Measurements from ENCODE around the gene MMP23B.
"Not testable (repeated sequence)": the region's sequence is repeated elsewhere in the genome, so short reads cannot be mapped to it uniquely, and the experiment has no call there.

Gene MMP23B

GRCh38 chr1:1631782-1632420 lies at the start of gene MMP23B:
Gene MMP23B, plus strand, starts transcription at chr1:1632173. Its CDS starts 46 bp downstream, at chr1:1632219.
- DNase-seq: no peak

DNA sequence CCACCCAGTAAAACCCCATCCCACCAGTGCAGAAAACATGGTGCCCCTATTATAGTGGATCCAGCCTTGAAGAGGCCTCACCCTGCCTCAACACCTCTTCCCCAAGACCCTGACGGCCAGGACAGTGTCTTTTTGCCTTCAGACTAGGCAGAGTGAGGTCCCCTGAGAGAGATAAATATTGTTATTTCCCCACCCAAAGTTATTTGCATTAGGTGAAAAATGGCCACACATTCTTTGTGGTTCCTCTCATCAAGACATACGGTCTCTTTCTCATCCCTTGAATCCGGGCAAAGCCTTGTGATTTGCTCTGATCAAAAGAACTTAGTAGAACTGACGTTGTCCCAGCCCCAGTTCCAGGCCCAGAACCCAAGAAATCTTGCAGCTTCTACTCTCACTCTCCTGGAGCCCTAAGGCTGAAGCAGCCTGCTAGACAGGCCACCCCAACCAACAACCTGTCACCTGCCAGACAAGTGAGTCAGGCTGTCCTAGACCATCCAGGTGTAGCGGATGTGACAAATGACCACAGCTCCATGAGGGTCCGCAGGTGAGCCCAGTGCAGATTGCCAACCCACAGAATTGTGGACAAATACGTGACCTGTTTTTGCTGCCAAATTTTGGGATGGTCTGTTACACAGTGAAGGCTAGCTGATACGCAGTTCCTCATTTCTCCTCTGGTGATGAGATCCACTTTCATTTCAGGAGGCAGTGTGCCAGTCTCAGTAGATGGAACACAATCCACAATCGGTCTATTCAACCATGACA lies 49.2 kb upstream of the MMP23B start:
- DNase-seq: no peak

- no peak for DNase-seq
Measured at GRCh38 chr1:1583347-1584010, 48.5 kb upstream of the MMP23B start.

GRCh38 chr1:1591452-1591851 lies 40.5 kb upstream of the MMP23B start:
- DNase-seq: no peak

GRCh38 chr1:1593834-1594601 lies 38.0 kb upstream of the MMP23B start:
- no peak for DNase-seq

- DNase-seq: no peak
Measured at GRCh38 chr1:1594602-1595260, 37.2 kb upstream of the MMP23B start.

- not testable (repeated sequence) for DNase-seq
Measured at GRCh38 chr1:1595341-1595740, 36.6 kb upstream of the MMP23B start.

GRCh38 chr1:1596493-1597274 lies 35.3 kb upstream of the MMP23B start:
- no peak for DNase-seq

GRCh38 chr1:1597275-1597930 lies 34.6 kb upstream of the MMP23B start:
- peak; percentile 19 for DNase-seq

DNA sequence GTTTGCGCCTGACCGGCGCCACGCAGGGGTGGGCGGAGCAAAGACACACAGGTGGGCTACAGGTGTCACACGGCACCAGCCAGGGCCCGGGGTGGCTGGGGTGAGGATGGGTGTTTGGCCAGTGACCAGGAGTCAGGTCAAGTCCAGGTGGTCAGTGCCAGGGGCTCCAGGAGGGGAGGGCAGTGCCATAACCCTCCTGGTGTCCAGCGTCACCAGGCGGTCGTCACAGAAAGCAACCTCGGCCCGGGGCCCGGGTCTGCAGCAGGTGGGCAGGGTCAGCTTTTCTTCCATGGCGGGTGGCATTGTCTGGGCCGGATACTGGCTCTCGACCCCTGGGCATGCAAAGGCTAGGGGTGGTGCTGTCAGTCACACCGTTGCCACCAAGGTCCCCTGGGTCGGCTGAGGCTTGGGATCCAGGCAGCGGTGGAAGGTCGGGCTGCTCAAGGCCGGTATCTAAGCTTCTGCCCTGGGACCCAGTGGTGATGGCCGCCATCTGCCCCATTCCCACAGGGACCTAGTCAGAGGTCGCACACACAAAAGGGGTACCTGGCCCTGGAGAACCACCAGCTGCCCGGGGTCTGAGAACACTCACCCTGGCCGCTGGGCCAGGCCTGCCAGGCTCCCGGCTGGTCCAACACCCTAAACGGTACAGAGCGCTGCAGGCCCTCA lies 33.8 kb upstream of the MMP23B start:
- DNase-seq: no peak

GRCh38 chr1:1598720-1599029 lies 33.3 kb upstream of the MMP23B start:
- no peak for DNase-seq

DNA sequence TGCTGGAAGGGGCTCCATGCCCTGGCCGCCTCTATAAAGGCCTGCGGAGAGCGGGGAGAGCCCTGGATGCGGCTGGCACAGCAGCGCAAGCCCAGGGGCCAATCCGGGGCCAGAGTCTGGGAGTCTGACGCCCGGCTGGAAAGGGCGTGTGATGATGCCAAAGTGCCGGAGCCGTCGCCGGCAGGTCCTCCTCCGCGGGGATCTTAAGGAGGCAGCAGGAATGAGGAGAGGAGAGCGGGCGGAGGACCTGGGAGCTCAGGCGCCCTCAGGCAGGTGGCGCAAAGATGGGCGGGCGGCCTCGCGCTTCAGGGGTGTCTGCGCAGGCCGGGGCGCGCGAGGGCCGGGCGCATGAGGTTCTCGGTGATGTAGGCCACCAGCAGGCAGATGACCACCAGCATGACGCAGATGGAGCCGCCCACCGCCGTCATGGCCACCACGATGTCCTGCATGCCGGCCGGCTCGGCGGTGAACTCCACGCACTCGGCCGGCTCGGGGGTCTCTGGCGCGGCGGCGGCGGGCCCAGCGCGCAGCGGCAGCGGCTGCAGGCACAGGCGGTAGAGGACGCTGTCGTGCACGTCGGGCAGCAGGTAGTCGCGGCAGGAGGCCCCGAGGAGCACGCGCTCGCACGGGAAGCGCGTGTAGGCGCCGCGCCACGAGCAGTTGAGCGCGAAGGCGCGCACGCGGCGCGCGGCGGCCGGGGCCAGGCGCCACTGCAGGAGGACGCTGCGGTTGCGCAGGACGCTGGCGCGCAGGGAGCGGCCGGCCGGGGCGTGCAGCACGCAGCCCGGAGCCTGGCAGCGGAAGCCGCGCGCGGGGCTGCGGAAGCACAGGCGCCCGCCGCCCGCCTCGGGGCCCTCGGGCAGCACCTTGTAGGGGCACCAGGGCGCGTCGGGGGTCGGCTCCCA lies 32.7 kb upstream of the MMP23B start:
- DNase-seq: peak; percentile 46

DNA sequence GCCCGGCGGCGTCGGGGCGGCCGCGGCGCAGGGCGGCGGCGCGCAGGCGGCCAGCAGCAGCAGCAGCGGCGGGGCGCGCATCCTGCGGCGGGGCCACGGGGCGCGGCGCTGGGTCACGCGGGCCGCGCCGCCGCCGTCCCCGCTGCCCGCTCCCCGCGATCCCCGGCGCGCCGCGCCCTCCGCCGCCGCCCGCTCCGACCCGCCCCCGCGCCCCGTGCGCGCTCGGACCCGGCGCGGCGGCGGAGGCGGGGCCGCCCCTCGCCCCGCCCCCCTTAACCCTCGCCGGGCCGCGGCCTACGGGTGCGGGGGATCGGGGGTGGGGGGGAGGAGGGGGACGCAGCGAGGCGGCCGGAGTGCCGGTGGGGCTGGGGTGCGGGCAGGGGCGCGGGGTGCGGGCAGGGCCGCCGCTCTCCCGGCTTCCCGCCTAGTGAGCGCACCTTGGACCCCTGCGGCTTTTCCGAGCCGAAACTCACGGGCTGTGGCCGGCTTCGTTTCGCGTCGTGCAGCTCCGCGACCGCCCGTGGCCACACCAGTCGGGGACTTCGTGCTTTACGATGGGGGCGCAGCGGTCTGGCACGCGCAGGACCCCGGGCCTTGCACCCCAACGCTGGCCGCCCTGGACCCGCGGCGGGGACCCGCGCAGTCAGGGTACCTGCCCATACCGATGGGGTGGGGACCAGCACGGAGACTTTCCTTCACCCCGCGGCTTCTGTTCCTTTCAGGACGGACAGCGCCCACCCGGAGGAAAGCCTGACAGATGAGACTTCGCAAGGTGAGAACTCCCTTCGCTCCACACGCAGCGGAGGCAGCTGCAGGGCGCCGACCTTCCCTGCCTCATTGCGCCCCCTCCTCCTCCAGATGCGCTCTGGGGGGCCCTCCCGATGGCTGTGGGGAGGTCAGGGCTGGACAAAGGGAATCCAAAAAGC lies 31.8 kb upstream of the MMP23B start, which contains the start of gene FNDC10:
FNDC10 (minus strand) TSS at position 201 of the 926 bp plus-strand sequence; CDS start at position 81, 120 bp downstream.
- peak; percentile 17 for DNase-seq

DNA sequence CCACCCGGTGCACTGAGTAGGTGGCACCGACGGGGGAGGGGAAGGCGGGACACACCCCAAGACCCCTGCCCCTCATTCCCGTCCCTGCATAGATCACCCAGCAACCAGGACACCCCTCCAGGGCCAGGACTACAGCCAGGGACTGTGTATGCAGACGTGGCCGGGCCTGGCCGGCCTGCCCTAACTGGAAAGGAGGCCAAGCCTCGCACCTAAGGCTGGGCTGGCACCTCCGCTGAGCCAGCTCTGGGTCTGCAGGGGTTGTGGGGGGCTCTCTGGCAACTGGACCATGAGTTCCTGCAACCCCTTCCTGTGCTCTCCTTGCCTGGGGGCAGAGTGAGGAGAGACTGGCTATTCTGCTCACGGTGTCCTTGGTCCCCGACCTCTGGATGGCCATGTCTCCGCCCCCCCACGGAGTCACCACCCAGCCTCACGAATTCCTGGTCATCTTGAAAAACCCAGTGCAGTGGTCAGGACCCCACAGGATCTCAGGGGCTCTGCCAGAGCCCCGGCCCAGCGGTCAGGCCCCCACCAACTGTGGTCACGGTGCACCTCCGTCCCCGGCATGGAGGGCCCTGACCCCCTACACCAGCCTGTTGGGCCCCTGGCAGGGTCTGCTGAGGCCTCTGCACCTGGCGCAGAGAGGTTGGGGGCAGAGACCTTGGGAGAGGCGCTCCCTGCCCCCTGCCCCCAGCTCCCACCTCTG lies 31.0 kb upstream of the MMP23B start:
- DNase-seq: no peak

DNA sequence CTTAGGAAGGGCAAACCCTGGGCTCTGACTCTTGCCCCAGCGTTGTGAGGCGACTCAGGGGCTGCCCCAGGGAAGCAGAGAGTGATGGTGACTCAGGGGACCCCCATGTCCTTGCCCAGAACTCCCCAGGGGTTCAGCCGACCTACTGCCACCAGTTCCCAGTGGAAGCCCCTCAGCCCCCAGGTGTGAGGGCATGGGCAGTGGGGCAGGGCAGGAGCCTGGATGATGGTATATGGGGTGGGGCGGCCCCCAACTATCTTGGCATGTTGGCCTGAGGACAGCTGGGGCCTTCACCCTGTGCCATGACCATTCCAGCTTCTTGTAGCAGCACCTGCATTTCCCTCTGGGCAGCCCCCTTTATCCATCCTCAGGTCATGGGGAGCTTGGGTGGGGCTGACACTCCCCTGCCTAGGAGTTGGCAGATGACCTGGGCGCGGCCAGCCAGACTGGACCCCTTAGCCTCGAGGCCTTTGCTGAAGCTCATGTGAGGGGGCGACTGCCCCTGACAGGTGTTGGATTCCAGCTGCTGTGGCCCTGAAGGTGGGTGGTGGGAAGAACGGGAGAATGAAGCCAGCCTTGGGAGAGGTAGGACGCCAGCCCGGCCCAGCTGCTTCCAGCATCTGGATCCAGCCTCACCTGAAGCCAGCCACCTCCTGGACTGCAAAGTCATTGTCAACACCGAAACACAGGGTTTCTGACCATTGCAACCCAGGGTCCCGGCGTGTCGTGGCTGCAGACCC lies 30.2 kb upstream of the MMP23B start:
- DNase-seq: no peak

DNA sequence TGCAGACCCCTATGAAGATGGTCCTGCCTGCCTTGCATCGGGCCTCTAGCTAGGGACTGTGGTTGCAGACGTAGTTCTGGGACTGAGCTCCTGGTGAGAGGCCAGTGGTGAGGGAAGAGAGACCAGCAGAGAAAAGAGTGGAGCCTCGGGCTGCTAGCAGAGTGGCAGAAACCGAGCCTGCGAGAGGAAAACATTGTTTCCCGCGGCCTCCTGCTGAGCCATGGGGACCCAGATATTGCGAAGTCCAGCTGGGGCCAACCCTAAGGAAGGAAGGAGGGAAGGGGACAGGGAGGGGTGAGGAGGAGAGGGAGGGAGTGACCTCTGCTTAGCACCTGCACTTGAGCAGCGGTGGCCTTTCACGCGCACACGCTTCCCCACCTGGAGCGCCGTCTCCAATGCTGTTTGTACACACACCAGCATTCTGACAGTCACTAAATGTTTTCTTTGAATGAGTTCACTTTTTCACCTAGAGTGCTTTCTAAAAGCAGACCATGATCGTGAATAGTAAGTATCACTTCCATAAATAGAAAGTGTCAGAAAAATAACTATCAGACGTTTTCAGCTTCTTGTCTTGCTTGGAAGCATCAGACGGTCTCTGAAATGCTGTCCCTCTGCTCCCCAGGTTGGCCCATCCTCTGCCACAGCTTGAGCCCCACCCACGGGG lies 29.5 kb upstream of the MMP23B start:
- DNase-seq: no peak
